Effector memory CD4-positive, alpha-beta T cell (primary cell): Measurements from ENCODE around the gene REEP6.

Experiments used
- DNase-seq, 3 donors: peaks; one replicate each; pipeline ENCODE4 v3.0.0-alpha.2; 2020
- H3K27ac ChIP-seq: 2 replicates; pipeline ENCODE4 v1.7.0; 2013; ENCODE audit warnings: mild to moderate bottlenecking, low read length, moderate library complexity; ENCODE audit not compliant: insufficient read depth, poor library complexity, severe bottlenecking
- H3K27me3 ChIP-seq: replicated peaks from 2 replicates; pipeline ENCODE4 v1.7.0; 2013; ENCODE audit warnings: mild to moderate bottlenecking, low read length; ENCODE audit not compliant: insufficient read depth, control insufficient read depth, poor library complexity, severe bottlenecking
- H3K36me3 ChIP-seq: 2 replicates; pipeline ENCODE4 v1.7.0; 2013; ENCODE audit warnings: mild to moderate bottlenecking, low read length, moderate library complexity; ENCODE audit not compliant: control insufficient read depth, insufficient read depth
- H3K4me1 ChIP-seq: 2 replicates; pipeline ENCODE4 v1.7.0; 2013; ENCODE audit warnings: low read length, mild to moderate bottlenecking; ENCODE audit not compliant: control insufficient read depth, insufficient read depth, poor library complexity, severe bottlenecking
- H3K4me3 ChIP-seq: 2 replicates; pipeline ENCODE4 v1.7.0; 2013; ENCODE audit warnings: low read length, low read depth, mild to moderate bottlenecking; ENCODE audit not compliant: insufficient read depth, poor library complexity, severe bottlenecking
- H3K9me3 ChIP-seq: 2 replicates; pipeline ENCODE4 v1.7.0; 2013; ENCODE audit warnings: mild to moderate bottlenecking, low read length, moderate library complexity; ENCODE audit not compliant: control insufficient read depth
- total RNA-seq, 3 donors: gene quantifications; one replicate each; lab custom pipeline; 2026; lab: John Stamatoyannopoulos, UW

The REEP6 gene
- 1.6 to 3.1 (median 2.9) reads per million in 3 donors for total RNA-seq

- no peaks in the 10 kb centered on the region for H3K9me3 ChIP-seq
- peaks cover 18% of the 10 kb centered on the region for H3K4me1 ChIP-seq
- DNase-seq = no peak
- peak within 1 kb of the TSS; percentile 41 for H3K27ac ChIP-seq
- no peaks in the 10 kb centered on the region for H3K27me3 ChIP-seq
- no peaks in the 10 kb centered on the region for H3K36me3 ChIP-seq
- peak within 1 kb of the TSS; percentile 58 for H3K4me3 ChIP-seq
Measured at GRCh38 chr19:1491114-1491848, at the start of gene REEP6. Gene REEP6 (plus strand): TSS chr19:1491181. CDS start chr19:1491270, 89 bp downstream.

- no peaks in the 10 kb centered on the region for H3K9me3 ChIP-seq
- no peak for DNase-seq
- H3K27ac ChIP-seq = no peak overlapping the region
- H3K27me3 ChIP-seq = peaks cover 16% of the 10 kb centered on the region
- H3K4me1 ChIP-seq = peaks cover 30% of the 10 kb centered on the region
- no peak overlapping the region for H3K4me3 ChIP-seq
- peaks cover 34% of the 10 kb centered on the region for H3K36me3 ChIP-seq
Measured at GRCh38 chr19:1441677-1442438, 49.1 kb upstream of the REEP6 start.

- H3K9me3 ChIP-seq = no peaks in the 10 kb centered on the region
- peak; percentile 52 to 60 (median 57) for DNase-seq
- peak overlapping the region; percentile 39 for H3K4me3 ChIP-seq
- peaks cover 19% of the 10 kb centered on the region for H3K36me3 ChIP-seq
- H3K27me3 ChIP-seq = peaks cover 48% of the 10 kb centered on the region
- no peak overlapping the region for H3K27ac ChIP-seq
- peaks cover 26% of the 10 kb centered on the region for H3K4me1 ChIP-seq
Measured at GRCh38 chr19:1445185-1445931, 45.6 kb upstream of the REEP6 start.

- Histone ChIP-seq H3K4me3 (no peak overlapping the region), H3K4me1 (peaks cover 28% of the 10 kb centered on the region), H3K36me3 (peaks cover 12% of the 10 kb centered on the region), H3K27me3 (peaks cover 54% of the 10 kb centered on the region), H3K9me3 (no peaks in the 10 kb centered on the region), H3K27ac (no peak overlapping the region)
- no peak for DNase-seq
Measured at GRCh38 chr19:1445932-1446712, 44.9 kb upstream of the REEP6 start.

GRCh38 chr19:1446713-1447481, 44.1 kb upstream of the REEP6 start:
- Histone ChIP-seq H3K36me3 (peaks cover 4% of the 10 kb centered on the region), H3K27me3 (peaks cover 62% of the 10 kb centered on the region), H3K4me1 (peaks cover 28% of the 10 kb centered on the region), H3K9me3 (no peaks in the 10 kb centered on the region), H3K27ac (no peak overlapping the region), H3K4me3 (no peak overlapping the region)
- no peak for DNase-seq

GRCh38 chr19:1447504-1447903, 43.5 kb upstream of the REEP6 start:
- Histone ChIP-seq H3K4me1 (peaks cover 28% of the 10 kb centered on the region), H3K36me3 (no peaks in the 10 kb centered on the region), H3K27me3 (peaks cover 68% of the 10 kb centered on the region), H3K4me3 (no peak overlapping the region), H3K9me3 (no peaks in the 10 kb centered on the region), H3K27ac (no peak overlapping the region)
- no peak for DNase-seq

- H3K36me3 ChIP-seq = no peaks in the 10 kb centered on the region
- H3K27me3 ChIP-seq = peaks cover 72% of the 10 kb centered on the region
- H3K4me1 ChIP-seq = peaks cover 28% of the 10 kb centered on the region
Measured at GRCh38 chr19:1447944-1448343, 43.0 kb upstream of the REEP6 start.

GRCh38 chr19:1449467-1450442, 41.2 kb upstream of the REEP6 start, which contains the start of gene APC2:
Gene APC2 (plus strand): TSS chr19:1450121. CDS start chr19:1453002, 2,881 bp downstream.
- H3K36me3 ChIP-seq = no peaks in the 10 kb centered on the region
- H3K27me3 ChIP-seq = peaks cover 89% of the 10 kb centered on the region
- H3K9me3 ChIP-seq = no peaks in the 10 kb centered on the region
- DNase-seq = no peak
- peaks cover 27% of the 10 kb centered on the region for H3K4me1 ChIP-seq
- no peak within 1 kb of the TSS for H3K4me3 ChIP-seq
- H3K27ac ChIP-seq = no peak within 1 kb of the TSS

More at GRCh38 chr19:1447944-1448343, 43.0 kb upstream of the REEP6 start:
- DNase-seq = no peak
- Histone ChIP-seq H3K4me3 (no peak overlapping the region), H3K27ac (no peak overlapping the region), H3K9me3 (no peaks in the 10 kb centered on the region)
